SK-N-MC (cell line): ENCODE results near the gene UBAC2.

Source experiments
- DNase-seq: peaks from one replicate; pipeline ENCODE4 v3.0.0-alpha.2; 2011; ENCODE audit warnings: low read depth, low spot score
- H3K27ac ChIP-seq: fragments of 200-600 bp; sonication (generic); 2 replicates; pipeline ENCODE4 v1.5.1; 2016; ENCODE audit warnings: mixed run types
- H3K36me3 ChIP-seq: fragments of 200-600 bp; sonication (generic); 2 replicates; pipeline ENCODE4 v1.6.1; 2017; ENCODE audit warnings: antibody characterized with exemption, low read length, mixed read lengths; ENCODE audit not compliant: insufficient read depth
- H3K4me3 ChIP-seq: fragments of 200-600 bp; sonication (generic); 2 replicates; pipeline ENCODE4 v1.5.1; 2016
- H3K9ac ChIP-seq: fragments of 200-600 bp; sonication (generic); 2 replicates; pipeline ENCODE4 v1.8.0; 2017; ENCODE audit warnings: mixed run types, mixed read lengths; ENCODE audit not compliant: insufficient read length
- H3K9me3 ChIP-seq: fragments of 200-600 bp; sonication (generic); 2 replicates; pipeline ENCODE4 v1.6.1; 2017; ENCODE audit warnings: low read depth, mild to moderate bottlenecking, antibody characterized with exemption, low read length, moderate library complexity, mixed read lengths
- EZH2 ChIP-seq: fragments of 200-600 bp; sonication (generic); IDR thresholded peaks from one replicate; pipeline ENCODE4 v1.6.1; 2017; ENCODE audit warnings: antibody characterized with exemption
- FOXP2 ChIP-seq: optimal IDR thresholded peaks from 2 replicates; pipeline ENCODE3; 2011; ENCODE audit warnings: mild to moderate bottlenecking, moderate library complexity; ENCODE audit not compliant: insufficient read depth; ENCODE audit errors: extremely low read length, control extremely low read depth
- POLR2AphosphoS5 ChIP-seq: IDR thresholded peaks from 2 replicates; pipeline ENCODE4 v1.6.1; 2012; ENCODE audit warnings: mild to moderate bottlenecking, low read depth, low read length, borderline replicate concordance

Gene UBAC2

DNA sequence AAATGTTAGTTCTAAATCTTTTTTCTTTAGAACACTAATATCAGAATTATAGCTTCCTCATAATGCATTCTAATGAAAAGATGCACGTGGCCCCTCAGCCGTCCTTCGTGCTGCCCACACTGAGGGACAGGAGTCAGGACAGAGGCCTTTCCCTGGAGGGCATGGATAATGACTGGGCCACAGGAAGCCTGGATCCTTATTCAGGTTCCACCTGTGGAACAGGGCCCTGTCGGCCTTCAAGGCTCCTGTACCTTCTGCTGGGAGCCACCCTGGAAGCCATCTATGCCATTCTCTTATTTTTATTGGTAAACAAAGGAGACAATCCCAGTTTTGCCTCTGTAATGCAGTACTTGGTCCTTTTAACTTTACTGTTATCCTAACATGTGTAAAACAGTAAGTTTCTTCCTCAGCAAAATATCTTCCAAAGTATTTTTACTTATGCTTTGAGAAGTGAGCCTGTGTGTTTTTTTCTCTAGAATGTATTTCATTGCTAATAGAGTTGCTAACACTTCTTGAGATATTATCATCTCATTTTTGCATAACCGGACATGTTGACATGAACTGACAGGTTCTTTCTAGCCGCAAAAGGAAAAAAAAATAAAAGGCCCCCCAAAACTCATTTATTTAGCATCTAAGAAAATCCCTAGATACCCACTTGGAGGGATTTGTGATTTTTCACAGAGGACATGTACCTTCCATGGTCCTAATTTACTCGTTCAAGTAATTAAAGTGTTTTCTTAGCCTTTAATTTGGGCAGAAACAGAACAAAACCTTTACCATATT is 100.6 kb downstream of the UBAC2 start:
- Histone ChIP-seq H3K36me3 (no peaks in the 10 kb centered on the region), H3K9me3 (no peaks in the 10 kb centered on the region), H3K4me3 (no peak overlapping the region), H3K9ac (no peak overlapping the region), H3K27ac (no peak overlapping the region)
- TF ChIP-seq EZH2 (no peak), FOXP2 (no peak), POLR2AphosphoS5 (no peak)
- no peak for DNase-seq

DNA sequence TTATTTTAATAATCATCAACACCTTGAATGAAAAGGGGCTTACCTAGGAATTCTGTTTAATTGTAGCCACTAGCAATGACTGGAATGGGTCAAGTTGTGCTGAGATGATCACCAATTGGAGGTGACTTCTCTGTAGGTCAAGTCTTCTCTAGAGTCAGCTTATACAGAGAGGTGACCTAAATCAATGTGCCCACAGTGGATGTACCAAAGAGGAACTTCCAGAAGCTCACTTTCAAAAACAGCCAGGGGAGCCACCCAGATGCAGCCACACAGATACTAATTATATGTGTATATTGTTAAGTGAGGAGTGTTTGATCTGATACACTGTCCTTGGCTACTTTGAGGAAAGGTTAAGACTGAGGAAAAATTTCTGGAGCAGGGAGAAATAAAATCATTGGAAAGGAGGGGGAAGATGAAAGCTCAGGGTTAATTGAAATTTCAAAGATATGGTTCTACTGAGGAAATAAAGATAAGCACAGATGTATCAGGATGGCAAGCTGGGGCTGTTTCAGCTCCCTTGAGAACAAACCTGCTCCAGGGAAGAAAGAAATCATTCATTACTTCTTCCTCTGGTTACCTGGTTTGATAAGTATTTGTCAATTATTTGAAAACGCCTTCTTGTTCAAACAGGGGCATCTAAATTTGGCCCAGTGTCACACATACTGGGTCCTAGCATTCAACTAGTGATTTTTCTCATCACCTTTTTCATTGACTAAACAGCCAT is 101.4 kb downstream of the UBAC2 start:
- Histone ChIP-seq H3K4me3 (no peak overlapping the region), H3K27ac (no peak overlapping the region), H3K9me3 (no peaks in the 10 kb centered on the region), H3K9ac (no peak overlapping the region), H3K36me3 (no peaks in the 10 kb centered on the region)
- TF ChIP-seq FOXP2 (no peak), EZH2 (no peak)
- DNase-seq = no peak

DNA sequence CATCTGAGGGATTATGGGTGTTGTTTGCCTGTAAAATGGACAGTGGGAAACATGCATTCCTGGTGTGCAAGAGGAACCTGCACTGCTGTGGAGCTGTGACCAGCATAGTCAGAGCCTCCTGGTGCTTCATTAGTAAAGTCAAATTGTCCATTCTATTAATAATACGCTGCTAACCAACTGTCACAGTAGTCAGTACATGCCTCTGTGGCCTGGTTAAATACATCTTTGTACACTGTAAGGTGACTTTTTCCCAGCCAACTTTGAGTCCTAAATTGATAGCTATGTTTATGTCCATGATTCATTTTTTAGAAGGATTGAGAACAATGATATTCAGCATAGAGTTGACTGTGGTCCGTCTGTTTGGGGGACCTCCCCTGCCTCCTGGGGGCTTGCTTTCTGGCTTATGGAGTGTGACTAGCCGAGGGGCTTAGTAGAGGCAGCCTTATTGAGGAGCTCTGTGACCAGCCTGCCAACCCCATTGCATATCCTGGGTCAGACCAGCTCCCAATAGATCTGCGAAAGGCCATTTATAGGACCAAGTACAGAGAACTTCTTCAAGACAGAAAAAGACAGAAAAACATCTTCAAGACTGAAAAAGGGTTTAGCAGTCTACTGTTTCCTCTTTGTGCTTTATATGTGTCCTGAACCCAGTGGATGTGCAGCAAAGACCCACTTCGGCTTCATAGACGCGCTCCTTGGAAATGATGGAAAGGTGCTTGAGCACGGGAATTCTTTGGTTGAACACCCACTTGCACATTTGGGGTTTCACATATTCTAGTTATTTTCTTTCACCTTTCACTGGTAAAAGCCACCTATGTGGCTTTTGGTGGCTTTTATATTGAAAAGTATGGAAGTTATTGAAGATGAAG is 102.2 kb downstream of the UBAC2 start:
- H3K9me3 ChIP-seq = no peaks in the 10 kb centered on the region
- H3K9ac ChIP-seq = no peak overlapping the region
- H3K27ac ChIP-seq = no peak overlapping the region
- no peak for DNase-seq
- TF ChIP-seq POLR2AphosphoS5 (no peak), FOXP2 (no peak), EZH2 (no peak)
- H3K4me3 ChIP-seq = no peak overlapping the region
- H3K36me3 ChIP-seq = no peaks in the 10 kb centered on the region

DNA sequence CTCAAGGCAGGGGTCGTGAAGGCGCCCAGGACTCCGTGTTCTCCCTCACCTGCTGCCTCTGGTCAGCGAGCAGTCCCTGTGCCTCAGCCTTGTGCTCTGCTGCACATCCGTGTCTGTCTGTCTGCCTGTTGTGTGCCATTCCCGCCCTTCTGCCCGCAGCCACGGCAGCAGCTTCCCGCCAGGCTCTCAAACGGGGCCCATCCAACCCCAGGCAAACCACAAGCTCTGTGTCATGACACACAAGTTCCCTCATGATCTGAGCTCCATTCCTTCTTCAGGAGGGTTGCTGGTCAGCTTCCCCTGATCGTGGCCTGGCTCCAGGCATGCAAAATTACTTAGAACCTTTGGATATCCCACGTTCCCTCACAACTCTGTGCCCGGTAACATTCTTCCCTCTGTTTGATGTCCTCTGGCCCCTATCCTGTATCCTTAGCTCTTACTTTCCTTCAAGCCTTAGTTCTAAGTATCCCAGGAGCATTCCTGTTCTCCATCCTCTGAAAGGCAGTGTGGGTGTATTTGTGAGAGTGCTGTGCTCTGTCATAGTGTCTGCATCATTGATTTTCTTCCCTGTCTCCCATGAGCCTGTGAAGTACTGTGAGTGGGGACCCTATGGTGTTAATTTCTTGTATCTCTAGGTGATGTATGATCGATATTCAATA is 103.3 kb downstream of the UBAC2 start:
- H3K9ac ChIP-seq = no peak overlapping the region
- no peak for DNase-seq

DNA sequence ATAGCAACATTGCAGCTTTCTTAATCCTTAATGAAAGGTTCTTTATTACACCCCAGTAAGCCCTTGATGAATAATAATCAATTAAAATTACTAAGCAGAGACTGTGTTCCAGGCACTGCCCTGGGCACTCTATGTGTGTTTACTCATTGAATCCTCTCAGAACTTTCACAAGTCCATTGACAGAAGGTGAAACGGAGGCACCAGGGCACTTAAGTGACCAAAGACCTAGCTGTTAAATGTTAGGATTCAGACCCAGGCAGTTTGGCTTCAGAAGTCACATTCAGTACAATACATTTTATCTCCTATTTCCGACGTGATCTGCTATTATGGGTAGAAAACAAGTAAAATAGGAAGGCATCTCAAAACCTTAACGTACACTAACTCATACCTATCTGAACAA is 103.9 kb downstream of the UBAC2 start:
- no peak for DNase-seq
- no peak overlapping the region for H3K9ac ChIP-seq
- no peak for TF ChIP-seq FOXP2
- no peak for TF ChIP-seq EZH2
- no peak for TF ChIP-seq POLR2AphosphoS5
- no peak overlapping the region for H3K27ac ChIP-seq
- H3K36me3 ChIP-seq = no peaks in the 10 kb centered on the region
- H3K4me3 ChIP-seq = no peak overlapping the region
- no peaks in the 10 kb centered on the region for H3K9me3 ChIP-seq

More for the DNA sequence above, 103.3 kb downstream of the UBAC2 start:
- no peaks in the 10 kb centered on the region for H3K9me3 ChIP-seq
- H3K36me3 ChIP-seq = no peaks in the 10 kb centered on the region
- H3K4me3 ChIP-seq = no peak overlapping the region
- H3K27ac ChIP-seq = no peak overlapping the region
- TF ChIP-seq FOXP2 = no peak
- TF ChIP-seq POLR2AphosphoS5 = no peak
- no peak for TF ChIP-seq EZH2

DNA sequence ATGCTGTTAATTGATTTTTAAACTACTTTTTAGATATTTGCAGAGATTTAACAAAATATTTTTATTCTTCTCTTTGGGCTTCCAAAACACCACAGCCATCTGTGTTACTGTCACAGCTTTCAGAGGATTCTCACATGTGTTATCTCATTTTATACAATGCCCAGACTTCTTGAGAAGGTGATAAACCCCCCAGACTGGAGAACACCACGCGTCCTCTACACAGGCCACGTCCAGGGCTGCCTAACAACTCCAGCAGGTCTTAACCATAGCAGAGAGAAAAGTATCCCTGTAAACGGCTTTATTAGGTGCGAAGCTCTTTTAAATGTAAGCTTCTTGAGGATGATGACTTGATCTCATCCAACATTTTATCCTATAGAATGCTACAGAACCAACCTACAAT is 104.5 kb downstream of the UBAC2 start:
- no peaks in the 10 kb centered on the region for H3K36me3 ChIP-seq
- TF ChIP-seq FOXP2 = no peak
- TF ChIP-seq EZH2 = no peak
- no peak for TF ChIP-seq POLR2AphosphoS5
- H3K4me3 ChIP-seq = no peak overlapping the region
- H3K27ac ChIP-seq = no peak overlapping the region
- no peak for DNase-seq
- H3K9me3 ChIP-seq = no peaks in the 10 kb centered on the region
- no peak overlapping the region for H3K9ac ChIP-seq

DNA sequence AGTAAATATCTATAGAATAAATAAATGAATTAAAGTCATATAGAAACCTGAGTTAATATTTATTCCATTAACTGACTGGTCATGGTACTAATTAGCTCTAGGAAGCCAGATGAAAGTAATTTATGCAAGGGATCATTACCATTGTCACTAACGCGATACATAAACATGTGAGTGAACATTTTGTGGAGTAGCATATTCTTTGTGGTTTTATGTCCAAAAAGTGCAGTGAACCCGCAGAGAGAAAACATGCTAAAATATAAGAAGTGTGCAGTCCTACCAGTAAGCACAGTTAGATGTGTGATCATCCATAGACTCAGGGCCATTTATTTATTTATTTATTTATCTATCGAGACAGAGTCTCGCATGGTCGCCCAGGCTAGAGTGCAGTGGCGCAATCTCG is 104.9 kb downstream of the UBAC2 start:
- DNase-seq = no peak
- H3K9ac ChIP-seq = no peak overlapping the region
- no peak overlapping the region for H3K4me3 ChIP-seq
- no peaks in the 10 kb centered on the region for H3K9me3 ChIP-seq
- no peaks in the 10 kb centered on the region for H3K36me3 ChIP-seq
- TF ChIP-seq FOXP2 = no peak
- no peak for TF ChIP-seq POLR2AphosphoS5
- no peak for TF ChIP-seq EZH2
- no peak overlapping the region for H3K27ac ChIP-seq
